PC-3 (cell line): ENCODE measurements around the gene CHURC1. TPM values are rescaled to one million over a fixed set of nuclear protein-coding genes. Genes with fewer than 3 reads are reported as not detected.

ENCODE experiments used
- ATAC-seq: fragments of 200-7000 bp; cut with Tn5 transposase; 2 replicates; pipeline ENCODE4 v1.9.1; 2020; ENCODE audit warnings: mild to moderate bottlenecking, moderate library complexity
- BruUV-seq: library from RNA; stranded (reverse); fragments of 400-500 nt; replicated peaks from 2 replicates; lab custom pipeline; 2021; lab: Mats Ljungman, UMichigan
- CTCF ChIA-PET: fragments of 300-600 bp; sonication (Branson Sonifier 250); formaldehyde crosslinking; loops from one replicate; lab custom pipeline; 2022; ENCODE audit warnings: antibody characterized with exemption; lab: Charles Lee
- POLR2A ChIA-PET: fragments of 300-600 bp; sonication (Branson Sonifier 250); formaldehyde crosslinking; loops from one replicate; lab custom pipeline; 2022; ENCODE audit warnings: antibody characterized with exemption; ENCODE audit not compliant: unreplicated experiment; lab: Charles Lee
- DNase-seq: peaks from one replicate; pipeline ENCODE4 v3.0.0-alpha.2; 2015
- H2AFZ ChIP-seq: fragments of 300-600 bp; sonication (generic); 2 replicates; pipeline ENCODE4 v1.6.0; 2016; ENCODE audit warnings: antibody characterized with exemption, low read length
- H3F3A ChIP-seq: fragments of 300-600 bp; sonication (generic); one replicate; pipeline ENCODE4 v1.6.0; 2017; ENCODE audit warnings: antibody characterized with exemption, low read length, control low read depth, mild to moderate bottlenecking; ENCODE audit not compliant: unreplicated experiment
- H3K27ac ChIP-seq: fragments of 300-600 bp; sonication (generic); 2 replicates; pipeline ENCODE4 v1.5.1; 2016; ENCODE audit warnings: mild to moderate bottlenecking, low read length
- H3K27me3 ChIP-seq: fragments of 300-600 bp; sonication (generic); 2 replicates; pipeline ENCODE4 v1.6.1; 2016; ENCODE audit warnings: low read length, mixed read lengths
- H3K36me3 ChIP-seq: fragments of 300-600 bp; sonication (generic); 2 replicates; pipeline ENCODE4 v1.6.1; 2016; ENCODE audit warnings: low read depth, mixed run types, low read length, mixed read lengths
- H3K4me1 ChIP-seq: fragments of 300-600 bp; sonication (generic); 2 replicates; pipeline ENCODE4 v1.5.1; 2016; ENCODE audit warnings: low read length; ENCODE audit not compliant: insufficient read depth
- H3K4me2 ChIP-seq: fragments of 300-600 bp; sonication (generic); 2 replicates; pipeline ENCODE4 v1.6.0; 2016; ENCODE audit warnings: low read length
- H3K4me3 ChIP-seq: fragments of 300-600 bp; sonication (generic); 2 replicates; pipeline ENCODE4 v1.5.1; 2016; ENCODE audit warnings: mild to moderate bottlenecking, low read length, mixed read lengths
- H3K79me2 ChIP-seq: fragments of 300-600 bp; sonication (generic); 2 replicates; pipeline ENCODE4 v1.6.1; 2017; ENCODE audit warnings: low read length, mixed read lengths
- H3K9ac ChIP-seq: fragments of 300-600 bp; sonication (generic); 2 replicates; pipeline ENCODE4 v1.6.0; 2016; ENCODE audit warnings: mild to moderate bottlenecking, low read length
- H3K9me2 ChIP-seq: fragments of 300-600 bp; sonication (generic); replicated peaks from 2 replicates; pipeline ENCODE4 v1.6.1; 2016; ENCODE audit warnings: mixed run types, low read length, mixed read lengths
- H3K9me3 ChIP-seq: fragments of 300-600 bp; sonication (generic); 2 replicates; pipeline ENCODE4 v1.6.1; 2016; ENCODE audit warnings: low read length, mixed read lengths
- H4K20me1 ChIP-seq: fragments of 300-600 bp; sonication (generic); 2 replicates; pipeline ENCODE4 v1.6.1; 2016; ENCODE audit warnings: low read length, mixed read lengths
- CTCF ChIP-seq: fragments of 300-600 bp; sonication (generic); conservative IDR thresholded peaks from 2 replicates; pipeline ENCODE4 v1.5.1; 2017; ENCODE audit warnings: antibody characterized with exemption, low read depth, mild to moderate bottlenecking, low read length
- EZH2 ChIP-seq: fragments of 300-600 bp; sonication (generic); IDR thresholded peaks from one replicate; pipeline ENCODE4 v1.6.1; 2017; ENCODE audit warnings: antibody characterized with exemption, mild to moderate bottlenecking, low read length; ENCODE audit not compliant: unreplicated experiment
- EZH2phosphoT487 ChIP-seq: fragments of 300-600 bp; sonication (generic); IDR thresholded peaks from 2 replicates; pipeline ENCODE4 v1.6.1; 2018; ENCODE audit warnings: mild to moderate bottlenecking, antibody characterized with exemption, low read length, borderline replicate concordance
- intact Hi-C: fragments of 100-400 bp; cut with micrococcal nuclease; formaldehyde crosslinking; loops from 2 replicates; pipeline ENCODE4 v1.9.0; 2023
- total RNA-seq: library from RNA; depleted of rRNA; stranded (reverse); fragments of >200 nt; gene quantifications from 2 replicates; pipeline ENCODE4 v1.2.3, GENCODE V29; 2014

Gene CHURC1
- total RNA-seq, 1 experiment from 2014 or later = 50.3 TPM

DNA sequence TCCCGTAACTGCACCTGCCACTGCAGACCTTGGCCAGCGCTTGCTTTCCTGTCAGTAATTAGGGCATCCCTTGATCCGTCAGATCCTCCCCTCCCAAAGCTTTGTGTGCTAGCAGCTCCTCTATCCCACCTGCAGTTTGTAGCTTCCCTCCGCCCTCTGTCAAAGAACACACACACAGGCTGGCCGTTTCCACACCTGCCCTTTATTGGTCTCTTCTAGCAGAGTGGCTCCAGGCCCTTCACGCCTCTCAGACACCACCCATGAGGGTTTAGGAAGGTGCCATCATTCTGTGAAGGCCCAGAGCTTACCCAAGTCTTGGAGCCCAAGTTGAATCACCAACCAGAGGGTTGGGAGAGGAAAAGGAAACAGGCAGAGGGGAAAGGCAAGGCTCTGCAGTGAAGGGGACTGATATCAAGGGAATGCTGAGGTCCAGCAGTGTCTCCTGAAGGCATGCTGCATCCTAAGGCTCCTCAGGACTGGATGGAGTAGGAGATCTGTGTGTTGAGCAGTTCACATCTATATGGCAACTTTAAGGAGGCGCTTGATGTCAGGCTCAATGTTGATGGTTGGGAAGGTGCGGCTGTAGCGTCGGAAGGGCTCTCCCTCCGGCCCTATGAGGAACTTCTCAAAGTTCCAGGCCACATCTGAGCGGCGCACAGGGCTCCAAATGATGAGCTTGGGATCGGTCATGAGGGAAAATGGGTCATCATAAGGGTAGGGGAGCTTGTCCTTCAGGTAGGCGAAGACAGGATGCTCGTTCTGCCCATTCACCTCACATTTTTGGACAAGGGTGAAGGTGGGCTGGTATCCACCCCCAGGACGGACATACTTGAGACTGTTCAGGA is 24.9 kb downstream of the CHURC1 start:
- POLR2A ChIA-PET = no interaction called here
- H2AFZ ChIP-seq = no peak overlapping the region
- H3F3A ChIP-seq = no peaks in the 10 kb centered on the region
- H3K79me2 ChIP-seq = no peaks in the 10 kb centered on the region
- no peak overlapping the region for H3K27ac ChIP-seq
- no TSS peak for BruUV-seq
- no peaks in the 10 kb centered on the region for H3K9me3 ChIP-seq
- H3K36me3 ChIP-seq = peaks cover 2% of the 10 kb centered on the region; the same call in 1 of the 2 replicates
- intact Hi-C loops = no loop called here
- H3K27me3 ChIP-seq = no peaks in the 10 kb centered on the region
- no peaks in the 10 kb centered on the region for H3K9me2 ChIP-seq
- no peak overlapping the region for H3K9ac ChIP-seq
- H4K20me1 ChIP-seq = no peaks in the 10 kb centered on the region
- no peak overlapping the region for H3K4me3 ChIP-seq
- DNase-seq (no peak), ATAC-seq (no peak)
- TF ChIP-seq EZH2 (no peak), EZH2phosphoT487 (no peak), CTCF (no peak)
- no peak overlapping the region for H3K4me2 ChIP-seq
- H3K4me1 ChIP-seq = peaks cover 5% of the 10 kb centered on the region; the same call in 1 of the 2 replicates
- CTCF ChIA-PET = no interaction called here

- CTCF ChIA-PET = interaction anchor here (0.6 kb wide), 1 partner anchor 46 kb away, joined by 4 read pairs; no protein-coding TSS in a partner anchor
- H3K4me2 ChIP-seq = no peak overlapping the region
Observed at GRCh38 chr14:64939817-64940190, 25.5 kb downstream of the CHURC1 start.

More at GRCh38 chr14:64939817-64940190, 25.5 kb downstream of the CHURC1 start:
- POLR2A ChIA-PET = interaction anchor here (0.6 kb wide), 1 partner anchor 29 kb away, joined by 3 read pairs; no protein-coding TSS in a partner anchor
- DNase-seq (no peak), ATAC-seq (no peak)
- no peak for TF ChIP-seq EZH2
- TF ChIP-seq EZH2phosphoT487 = no peak
- TF ChIP-seq CTCF = no peak
- intact Hi-C loops = no loop called here
- no peaks in the 10 kb centered on the region for H3K27me3 ChIP-seq
- H2AFZ ChIP-seq = no peak overlapping the region
- peaks cover 5% of the 10 kb centered on the region; the same call in 1 of the 2 replicates for H3K4me1 ChIP-seq
- no peaks in the 10 kb centered on the region for H3K36me3 ChIP-seq
- no peak overlapping the region for H3K9ac ChIP-seq
- no peaks in the 10 kb centered on the region for H3K9me3 ChIP-seq
- BruUV-seq = no TSS peak
- H3K79me2 ChIP-seq = no peaks in the 10 kb centered on the region
- H3F3A ChIP-seq = no peaks in the 10 kb centered on the region
- no peaks in the 10 kb centered on the region for H3K9me2 ChIP-seq
- no peaks in the 10 kb centered on the region for H4K20me1 ChIP-seq
- H3K27ac ChIP-seq = no peak overlapping the region
- no peak overlapping the region for H3K4me3 ChIP-seq
